ENCODE data around the gene SLC5A4. TPM values are rescaled to one million over a fixed set of nuclear protein-coding genes. Genes with fewer than 3 reads are reported as not detected.

SLC5A4 gene
- not detected in 5 replicates for total RNA-seq (2022; extraction: Qiagen RNA extraction; ENCODE audit: low read depth)

DNA sequence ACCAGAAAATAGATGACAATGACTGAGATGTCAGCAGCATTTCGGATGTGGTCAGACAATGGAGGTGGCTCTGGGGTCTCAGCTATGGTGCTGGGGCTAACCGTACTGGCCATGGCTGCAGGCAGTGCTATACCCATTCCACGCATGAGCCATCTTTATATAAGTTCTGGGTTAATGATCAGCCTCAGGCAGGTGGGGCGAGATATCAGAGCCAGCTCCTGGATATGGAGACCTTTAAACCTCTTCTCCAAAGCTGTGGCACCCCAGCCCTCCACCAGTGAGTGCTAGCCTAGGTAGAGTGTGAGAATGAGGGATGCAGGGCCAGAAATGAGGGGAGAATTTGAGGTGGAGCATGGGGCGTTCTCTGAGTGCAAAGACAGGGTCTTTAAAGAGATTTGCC is at the start of gene SLC5A4:
Gene SLC5A4, minus strand, starts transcription at position 131 of the 400 bp plus-strand sequence. Its CDS starts 18 bp downstream, at position 113.

DNA sequence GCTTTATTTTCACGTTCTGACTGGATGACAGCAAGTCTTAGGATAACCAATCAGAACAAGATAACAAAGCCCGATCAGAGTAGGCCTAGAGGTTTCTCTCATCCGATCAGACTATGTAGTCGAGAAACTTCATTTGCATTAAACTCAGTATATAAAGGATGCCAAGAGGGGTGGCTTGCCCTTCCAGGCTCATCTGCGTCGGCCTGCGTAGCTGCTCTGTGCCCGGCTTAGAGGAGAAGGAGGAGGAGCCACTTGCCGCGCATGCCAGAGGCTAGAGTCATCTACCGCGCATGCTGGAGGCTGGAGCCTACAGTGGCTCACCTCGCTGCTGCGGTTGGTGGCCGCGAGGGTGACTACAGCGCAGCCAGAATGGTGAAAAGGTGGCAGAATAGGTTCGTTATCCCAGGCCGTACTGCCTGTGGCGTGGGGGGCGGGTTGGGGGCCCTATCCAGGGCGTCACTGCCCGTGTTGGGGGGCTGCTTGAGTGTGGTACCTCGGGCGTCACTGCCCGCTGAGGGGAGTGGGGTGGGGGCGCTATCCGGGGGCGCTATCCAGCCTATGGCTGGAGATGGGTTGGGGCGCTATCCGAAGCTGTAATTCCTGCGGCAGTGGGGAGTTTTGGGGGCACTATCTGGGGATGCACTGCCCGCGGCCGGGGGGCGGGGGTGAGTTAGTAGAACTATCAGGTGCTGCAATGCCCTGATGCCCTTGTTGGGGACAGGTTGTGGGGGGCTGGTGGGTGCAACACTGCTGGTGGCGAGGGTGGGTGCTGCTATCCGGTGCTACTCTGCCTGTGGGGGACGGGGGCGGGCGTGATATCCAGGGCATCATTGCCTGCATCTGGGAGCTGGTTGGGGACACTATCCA is 50.1 kb downstream of the SLC5A4 start, which contains the start of gene RFPL2:
Gene RFPL2, minus strand, starts transcription at position 218 of the 867 bp plus-strand sequence. CDS start 2,622 bp downstream, outside the sequence.

Other genes starting within 250 kb of the SLC5A4 start
- gene SLC5A1, start 212.1 kb downstream of the SLC5A4 start, total RNA-seq (2022; extraction: Qiagen RNA extraction; ENCODE audit: low read depth) = 0.06 TPM in 1 of 5 replicates, not detected in the others
- gene C22orf42, start 96.0 kb downstream of the SLC5A4 start, total RNA-seq (2022; extraction: Qiagen RNA extraction; ENCODE audit: low read depth) = not detected in 5 replicates
- gene RFPL2, start 50.3 kb downstream of the SLC5A4 start, total RNA-seq (2022; extraction: Qiagen RNA extraction; ENCODE audit: low read depth) = 0.18 TPM in 1 of 5 replicates, not detected in the others
- not detected in 5 replicates for gene RFPL3, start 102.5 kb upstream of the SLC5A4 start, total RNA-seq (2022; extraction: Qiagen RNA extraction; ENCODE audit: low read depth)
- gene RTCB, start 156.9 kb upstream of the SLC5A4 start, total RNA-seq (2022; extraction: Qiagen RNA extraction; ENCODE audit: low read depth) = 72.9 to 81.6 TPM (median 76.7 TPM) in 5 replicates
- not detected in 5 replicates for gene BPIFC, start 209.1 kb upstream of the SLC5A4 start, total RNA-seq (2022; extraction: Qiagen RNA extraction; ENCODE audit: low read depth)
- 72.9 to 77.5 TPM (median 73.3 TPM) in 5 replicates for gene FBXO7, start 219.5 kb upstream of the SLC5A4 start, total RNA-seq (2022; extraction: Qiagen RNA extraction; ENCODE audit: low read depth)

Measured in A549 treated with ZK216348 at 1 μM for 4 hours (cell line).